Liver (tissue), 9 donors: Measurements from ENCODE around the gene RHOV. TPM values are rescaled to one million over a fixed set of nuclear protein-coding genes. Genes with fewer than 3 reads are reported as not detected.

ENCODE experiments used
- DNase-seq: peaks from one replicate; pipeline ENCODE4 v3.0.0-alpha.2; 2017; ENCODE audit warnings: low spot score
- H3K27ac ChIP-seq, 2 donors: one replicate each; pipeline ENCODE4 v1.7.0; 2013; ENCODE audit warnings: inconsistent platforms in 2 of 2, low read length in 2 of 2, control low read depth in 1 of 2, low read depth in 1 of 2, mild to moderate bottlenecking in 1 of 2
- H3K27me3 ChIP-seq, 4 donors: one replicate each; pipeline versions ENCODE4 v1.6.1 to v1.7.0; 2013; ENCODE audit warnings: low read length in 3 of 4, inconsistent platforms in 1 of 4, mild to moderate bottlenecking in 1 of 4, moderate library complexity in 1 of 4; ENCODE audit not compliant: control insufficient read depth in 4 of 4, insufficient read depth in 4 of 4
- H3K36me3 ChIP-seq, 4 donors: one replicate each; pipeline versions ENCODE4 v1.6.1 to v1.7.0; 2013; ENCODE audit warnings: low read length in 3 of 4, mild to moderate bottlenecking in 3 of 4, low read depth in 1 of 4, moderate library complexity in 1 of 4; ENCODE audit not compliant: control insufficient read depth in 4 of 4, insufficient read depth in 3 of 4
- H3K4me1 ChIP-seq, 4 donors: one replicate each; pipeline versions ENCODE4 v1.6.1 to v1.7.0; 2013; ENCODE audit warnings: low read length in 3 of 4, mild to moderate bottlenecking in 3 of 4, moderate library complexity in 1 of 4; ENCODE audit not compliant: control insufficient read depth in 4 of 4, insufficient read depth in 4 of 4
- H3K4me3 ChIP-seq, 3 donors: one replicate each; pipeline versions ENCODE4 v1.6.1 to v1.7.0; 2013; ENCODE audit warnings: low read length in 3 of 3, control low read depth in 1 of 3, low read depth in 1 of 3, mild to moderate bottlenecking in 1 of 3
- H3K9ac ChIP-seq, 2 donors: one replicate each; pipeline ENCODE4 v1.7.0; 2013; ENCODE audit warnings: low read length in 2 of 2, mild to moderate bottlenecking in 2 of 2, moderate library complexity in 2 of 2, control low read depth in 1 of 2, low read depth in 1 of 2
- H3K9me3 ChIP-seq, 4 donors: one replicate each; pipeline versions ENCODE4 v1.6.1 to v1.7.0; 2013; ENCODE audit warnings: low read length in 3 of 4; ENCODE audit not compliant: control insufficient read depth in 4 of 4
- FOXA2 ChIP-seq: IDR thresholded peaks from 2 replicates; pipeline ENCODE4 v1.6.1; 2016; ENCODE audit warnings: antibody characterized with exemption
- GABPA ChIP-seq, 2 donors: IDR thresholded peaks in 1 of 2; conservative IDR thresholded peaks in 1 of 2; 2 replicates each; pipeline ENCODE4 v1.6.1; 2016; ENCODE audit warnings: antibody characterized with exemption in 2 of 2, mild to moderate bottlenecking in 1 of 2, moderate library complexity in 1 of 2
- HNF4A ChIP-seq, 2 donors: conservative IDR thresholded peaks; 2 replicates each; pipeline ENCODE4 v1.6.1; 2016; ENCODE audit warnings: antibody characterized with exemption in 2 of 2, mild to moderate bottlenecking in 2 of 2
- NR2F2 ChIP-seq: IDR thresholded peaks from 2 replicates; pipeline ENCODE4 v1.6.1; 2016; ENCODE audit warnings: antibody characterized with exemption
- RAD21 ChIP-seq, 2 donors: IDR thresholded peaks; 2 replicates each; pipeline ENCODE4 v1.6.1; 2016; ENCODE audit warnings: antibody characterized with exemption in 2 of 2, mild to moderate bottlenecking in 2 of 2
- REST ChIP-seq: IDR thresholded peaks from 2 replicates; pipeline ENCODE4 v1.6.1; 2016; ENCODE audit warnings: antibody characterized with exemption, mild to moderate bottlenecking
- SP1 ChIP-seq: IDR thresholded peaks from 2 replicates; pipeline ENCODE4 v1.6.1; 2018; ENCODE audit warnings: antibody characterized with exemption, mild to moderate bottlenecking
- TAF1 ChIP-seq: conservative IDR thresholded peaks from 2 replicates; pipeline ENCODE4 v1.6.1; 2016; ENCODE audit warnings: antibody characterized with exemption, mild to moderate bottlenecking
- YY1 ChIP-seq: IDR thresholded peaks from 2 replicates; pipeline ENCODE4 v1.6.1; 2016; ENCODE audit warnings: antibody characterized with exemption, mild to moderate bottlenecking
- WGBS: extraction: QIAGEN DNeasy Blood & Tissue Kit; methylation state at CpG from one replicate; pipeline ENCODE4 v1.1.7; 2013; 5-methylcytosine and 5-hydroxymethylcytosine counted together
- polyA plus RNA-seq, 2 donors: library from polyadenylated mRNA; stranded (reverse) in 1 of 2; unstranded in 1 of 2; fragments of 200-250 nt in 1 of 2; fragments of >200 nt in 1 of 2; fragmentation: Nextera tagmentation in 1 of 2; extraction: Ambion mirVana in 1 of 2; gene quantifications; one replicate each; pipeline versions ENCODE4 v1.2.1 to v1.2.3, GENCODE V29; 2013 to 2015
- total RNA-seq, 2 donors: library from RNA; depleted of rRNA; stranded (reverse); fragments of >200 nt; gene quantifications; one replicate each; pipeline ENCODE4 v1.2.3, GENCODE V29; 2014
- TF ChIP-seq, protein P1 (sequence below): IDR thresholded peaks from 2 replicates; pipeline ENCODE4 v1.6.1; 2016; ENCODE audit warnings: antibody characterized with exemption
- TF ChIP-seq, protein P2 (sequence below): fragments of 150-350 bp; IDR thresholded peaks from 2 replicates; pipeline ENCODE4 v1.5.1; 2017; ENCODE audit warnings: improper control_type of control experiment, low read depth, low read length; ENCODE audit not compliant: missing input control
- TF ChIP-seq, protein P3 (sequence below): IDR thresholded peaks from 2 replicates; pipeline ENCODE4 v1.6.1; 2016; ENCODE audit warnings: antibody characterized with exemption
- donor health status: healthy.
- donor health status: healthy.
- donor health status: healthy.
- donor health status: healthy.
- donor health status: healthy.

Gene RHOV
- total and polyA plus RNA-seq, 4 donors, result 0.05 TPM; not detected in 3

DNA sequence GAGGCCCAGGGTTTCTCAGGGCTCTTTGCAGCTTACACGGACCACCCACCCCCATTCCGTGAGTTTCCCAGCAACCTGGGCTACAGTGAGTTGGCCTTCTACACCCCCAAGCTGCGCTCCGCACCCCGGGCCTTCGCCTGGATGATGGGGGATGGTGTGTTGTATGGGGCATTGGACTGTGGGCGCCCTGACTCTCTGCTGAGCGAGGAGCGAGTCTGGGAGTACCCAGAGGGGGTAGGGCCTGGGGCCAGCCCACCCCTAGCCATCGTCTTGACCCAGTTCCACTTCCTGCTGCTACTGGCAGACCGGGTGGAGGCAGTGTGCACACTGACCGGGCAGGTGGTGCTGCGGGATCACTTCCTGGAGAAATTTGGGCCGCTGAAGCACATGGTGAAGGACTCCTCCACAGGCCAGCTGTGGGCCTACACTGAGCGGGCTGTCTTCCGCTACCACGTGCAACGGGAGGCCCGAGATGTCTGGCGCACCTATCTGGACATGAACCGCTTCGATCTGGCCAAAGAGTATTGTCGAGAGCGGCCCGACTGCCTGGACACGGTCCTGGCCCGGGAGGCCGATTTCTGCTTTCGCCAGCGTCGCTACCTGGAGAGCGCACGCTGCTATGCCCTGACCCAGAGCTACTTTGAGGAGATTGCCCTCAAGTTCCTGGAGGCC is 25.6 kb upstream of the RHOV start (continued):
- TF ChIP-seq REST (no peak), FOXA2 (no peak), SP1 (no peak)
- TF ChIP-seq, protein P1, sequence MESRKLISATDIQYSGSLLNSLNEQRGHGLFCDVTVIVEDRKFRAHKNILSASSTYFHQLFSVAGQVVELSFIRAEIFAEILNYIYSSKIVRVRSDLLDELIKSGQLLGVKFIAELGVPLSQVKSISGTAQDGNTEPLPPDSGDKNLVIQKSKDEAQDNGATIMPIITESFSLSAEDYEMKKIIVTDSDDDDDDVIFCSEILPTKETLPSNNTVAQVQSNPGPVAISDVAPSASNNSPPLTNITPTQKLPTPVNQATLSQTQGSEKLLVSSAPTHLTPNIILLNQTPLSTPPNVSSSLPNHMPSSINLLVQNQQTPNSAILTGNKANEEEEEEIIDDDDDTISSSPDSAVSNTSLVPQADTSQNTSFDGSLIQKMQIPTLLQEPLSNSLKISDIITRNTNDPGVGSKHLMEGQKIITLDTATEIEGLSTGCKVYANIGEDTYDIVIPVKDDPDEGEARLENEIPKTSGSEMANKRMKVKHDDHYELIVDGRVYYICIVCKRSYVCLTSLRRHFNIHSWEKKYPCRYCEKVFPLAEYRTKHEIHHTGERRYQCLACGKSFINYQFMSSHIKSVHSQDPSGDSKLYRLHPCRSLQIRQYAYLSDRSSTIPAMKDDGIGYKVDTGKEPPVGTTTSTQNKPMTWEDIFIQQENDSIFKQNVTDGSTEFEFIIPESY, result no peak

DNA sequence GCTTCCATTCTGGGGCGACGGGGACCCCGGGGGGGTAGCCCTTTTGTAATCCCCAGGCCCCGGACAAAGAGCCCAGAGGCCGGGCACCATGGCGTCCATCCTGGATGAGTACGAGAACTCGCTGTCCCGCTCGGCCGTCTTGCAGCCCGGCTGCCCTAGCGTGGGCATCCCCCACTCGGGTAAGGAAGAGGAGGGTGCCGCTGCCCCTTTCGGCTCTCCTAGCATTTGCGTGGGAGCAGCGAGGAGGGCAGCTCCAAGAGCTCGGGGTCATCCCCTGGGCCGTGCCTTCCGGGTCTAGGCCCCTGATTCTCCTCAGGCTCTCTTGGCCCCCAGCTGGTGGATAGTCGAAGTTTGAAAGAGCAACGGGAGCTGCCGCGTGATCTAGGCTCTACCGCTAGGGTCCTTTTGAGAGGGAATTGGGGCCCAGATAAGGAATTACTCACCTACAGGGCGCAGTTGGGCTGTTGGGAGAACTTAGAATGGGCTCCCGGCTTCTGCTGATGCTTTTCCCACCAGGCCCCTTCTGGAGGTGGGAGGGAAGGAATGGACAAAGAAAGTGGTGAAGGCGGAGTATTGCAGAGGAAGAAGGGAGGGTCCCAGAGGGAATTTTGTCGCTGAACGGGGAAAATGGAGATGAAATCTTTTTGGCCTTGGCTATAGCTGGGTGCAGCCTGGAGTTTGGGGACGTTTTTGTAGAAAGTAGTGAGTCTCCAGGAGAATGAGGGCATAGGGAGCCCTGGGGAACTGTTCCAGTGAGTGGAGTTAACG is 20.8 kb upstream of the RHOV start:
- H3K36me3 ChIP-seq, result peaks cover 7 to 14% (median 11%) of the 10 kb centered on the region in 4 donors
- WGBS, result 3% methylated on average over 33 of the region's 33 CpGs
- peak overlapping the region; percentile 80 to 83 for H3K27ac ChIP-seq
- no peaks in the 10 kb centered on the region for H3K27me3 ChIP-seq
- peak overlapping the region; percentile 45 to 79 (median 70) for H3K4me3 ChIP-seq
- DNase-seq, result no peak
- H3K9ac ChIP-seq, result peak overlapping the region; percentile 48 to 85
- H3K4me1 ChIP-seq, result peaks cover 2 to 28% (median 15%) of the 10 kb centered on the region in 4 donors
- no peaks in the 10 kb centered on the region for H3K9me3 ChIP-seq
- TF ChIP-seq, protein P2, sequence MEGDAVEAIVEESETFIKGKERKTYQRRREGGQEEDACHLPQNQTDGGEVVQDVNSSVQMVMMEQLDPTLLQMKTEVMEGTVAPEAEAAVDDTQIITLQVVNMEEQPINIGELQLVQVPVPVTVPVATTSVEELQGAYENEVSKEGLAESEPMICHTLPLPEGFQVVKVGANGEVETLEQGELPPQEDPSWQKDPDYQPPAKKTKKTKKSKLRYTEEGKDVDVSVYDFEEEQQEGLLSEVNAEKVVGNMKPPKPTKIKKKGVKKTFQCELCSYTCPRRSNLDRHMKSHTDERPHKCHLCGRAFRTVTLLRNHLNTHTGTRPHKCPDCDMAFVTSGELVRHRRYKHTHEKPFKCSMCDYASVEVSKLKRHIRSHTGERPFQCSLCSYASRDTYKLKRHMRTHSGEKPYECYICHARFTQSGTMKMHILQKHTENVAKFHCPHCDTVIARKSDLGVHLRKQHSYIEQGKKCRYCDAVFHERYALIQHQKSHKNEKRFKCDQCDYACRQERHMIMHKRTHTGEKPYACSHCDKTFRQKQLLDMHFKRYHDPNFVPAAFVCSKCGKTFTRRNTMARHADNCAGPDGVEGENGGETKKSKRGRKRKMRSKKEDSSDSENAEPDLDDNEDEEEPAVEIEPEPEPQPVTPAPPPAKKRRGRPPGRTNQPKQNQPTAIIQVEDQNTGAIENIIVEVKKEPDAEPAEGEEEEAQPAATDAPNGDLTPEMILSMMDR, result peak; percentile 54
- TF ChIP-seq RAD21 (IDR thresholded peaks at IDR 0.05), result peak in 1 of 2 donors; percentile 40
- TF ChIP-seq TAF1, result no peak
- TF ChIP-seq, protein P1, result no peak
- no peak for TF ChIP-seq NR2F2
- TF ChIP-seq GABPA (IDR thresholded peaks at IDR 0.05 in 1 of 2, conservative IDR thresholded peaks at IDR 0.05 in 1 of 2), result no peak
- no peak for TF ChIP-seq FOXA2
- no peak for TF ChIP-seq YY1
- TF ChIP-seq HNF4A (conservative IDR thresholded peaks at IDR 0.05), result no peak
- TF ChIP-seq, protein P3, sequence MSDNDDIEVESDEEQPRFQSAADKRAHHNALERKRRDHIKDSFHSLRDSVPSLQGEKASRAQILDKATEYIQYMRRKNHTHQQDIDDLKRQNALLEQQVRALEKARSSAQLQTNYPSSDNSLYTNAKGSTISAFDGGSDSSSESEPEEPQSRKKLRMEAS, result no peak
